ENCODE data around the gene HRK.

Gene HRK

GRCh38 chr12:116901612-116902011, 20.4 kb upstream of the HRK start:
- no peak for DNase-seq (ENCODE audit: low read depth in 2 of 3, low spot score in 2 of 3)

DNA sequence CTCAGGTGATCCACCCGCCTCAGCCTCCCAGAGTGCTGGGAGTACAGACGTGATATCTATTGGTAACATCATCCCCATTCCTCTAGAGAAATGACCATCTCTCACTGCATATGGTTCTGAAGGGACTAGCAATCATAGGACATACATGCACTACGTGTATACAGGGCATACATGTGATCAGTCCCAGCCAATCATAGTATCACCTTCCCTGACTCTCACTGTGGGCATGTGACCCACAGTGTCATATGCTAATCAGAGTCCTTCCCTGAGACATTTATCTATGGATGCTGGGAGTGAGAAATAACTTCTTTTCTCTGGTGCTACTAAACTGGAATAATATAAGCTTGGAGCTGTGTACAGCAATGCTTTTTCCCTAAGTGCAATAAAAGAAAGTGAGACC, 17.4 kb upstream of the HRK start:
- no peak for DNase-seq (ENCODE audit: low read depth in 2 of 3, low spot score in 2 of 3)

DNA sequence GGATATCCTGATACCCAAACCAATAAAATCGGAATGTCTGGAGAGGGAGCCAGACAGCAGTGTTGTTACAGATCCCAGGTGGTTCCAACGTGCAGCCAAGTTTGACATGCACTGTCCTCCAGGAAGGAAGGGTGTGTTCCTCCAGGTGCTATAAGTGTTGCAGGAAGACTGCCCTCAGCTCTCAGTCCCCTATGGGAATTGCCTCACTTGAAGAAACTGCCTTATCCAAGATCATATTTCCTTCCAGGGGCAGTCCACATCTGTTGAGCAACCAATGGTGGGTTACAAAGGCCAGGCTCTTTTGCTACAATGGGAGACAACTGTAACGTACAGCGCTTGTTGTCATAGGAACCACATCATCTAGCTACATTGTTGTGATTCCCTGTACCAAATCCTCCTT, 16.2 kb upstream of the HRK start:
- DNase-seq (ENCODE audit: low read depth in 2 of 3, low spot score in 2 of 3), result no peak

- no peak for DNase-seq (ENCODE audit: low read depth in 2 of 3, low spot score in 2 of 3)
Observed at GRCh38 chr12:116896411-116896924, 15.2 kb upstream of the HRK start.

DNA sequence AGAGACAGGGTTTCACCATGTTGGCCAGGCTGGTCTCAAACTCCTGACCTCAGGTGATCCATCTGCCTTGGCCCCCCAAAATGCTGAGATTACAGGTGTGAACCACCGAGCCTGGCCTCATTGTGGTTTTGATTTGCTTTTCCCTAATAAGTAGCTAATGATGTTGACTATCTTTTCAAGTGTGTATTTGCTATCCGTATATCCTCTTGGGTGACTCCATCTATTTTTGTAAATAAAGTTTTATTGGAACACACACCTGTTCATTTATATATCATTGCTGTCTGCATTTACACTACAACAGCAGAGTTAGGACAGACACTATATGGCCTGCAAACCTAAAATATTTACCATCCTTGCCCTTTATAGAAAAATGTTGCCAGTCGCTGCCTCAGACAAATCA, 13.7 kb upstream of the HRK start:
- DNase-seq (ENCODE audit: low read depth in 2 of 3, low spot score in 2 of 3), result no peak

DNA sequence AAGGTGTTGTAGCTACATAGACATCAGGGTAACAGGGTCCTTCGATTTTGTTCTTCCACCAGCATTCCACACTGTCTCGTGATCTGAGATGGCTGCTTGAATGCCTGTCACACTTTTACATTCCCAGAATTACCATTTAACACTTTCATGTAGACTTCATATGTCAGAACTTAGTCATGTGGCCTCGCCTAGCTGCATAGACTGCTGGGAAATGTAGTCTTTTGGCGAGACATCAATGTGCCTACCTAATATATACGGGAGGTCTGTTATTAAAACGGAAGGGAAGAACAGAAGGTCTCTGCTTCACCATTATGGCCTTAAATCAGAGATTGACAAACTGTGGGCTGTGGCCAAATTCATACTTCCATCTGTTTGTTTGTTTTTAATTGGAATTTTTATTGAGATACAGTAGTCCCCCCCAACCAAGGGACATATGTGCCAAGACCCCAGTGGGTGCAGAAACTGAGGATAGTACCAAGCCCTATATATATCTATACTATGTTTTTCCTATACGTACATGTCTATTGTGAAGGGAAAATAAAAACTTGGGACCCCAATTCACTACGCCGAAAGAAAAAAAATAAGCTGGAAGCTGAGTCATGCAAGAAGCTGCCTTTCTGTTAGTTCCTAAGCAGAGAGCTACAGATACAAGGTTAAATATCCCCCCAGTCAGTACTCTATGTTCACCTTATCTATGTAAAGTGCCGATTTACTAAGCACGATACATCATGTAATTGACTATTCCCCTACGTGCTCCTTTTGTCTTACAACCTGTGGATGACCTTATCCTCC, 11.3 kb upstream of the HRK start:
- no peak for DNase-seq (ENCODE audit: low read depth in 2 of 3, low spot score in 2 of 3)

DNA sequence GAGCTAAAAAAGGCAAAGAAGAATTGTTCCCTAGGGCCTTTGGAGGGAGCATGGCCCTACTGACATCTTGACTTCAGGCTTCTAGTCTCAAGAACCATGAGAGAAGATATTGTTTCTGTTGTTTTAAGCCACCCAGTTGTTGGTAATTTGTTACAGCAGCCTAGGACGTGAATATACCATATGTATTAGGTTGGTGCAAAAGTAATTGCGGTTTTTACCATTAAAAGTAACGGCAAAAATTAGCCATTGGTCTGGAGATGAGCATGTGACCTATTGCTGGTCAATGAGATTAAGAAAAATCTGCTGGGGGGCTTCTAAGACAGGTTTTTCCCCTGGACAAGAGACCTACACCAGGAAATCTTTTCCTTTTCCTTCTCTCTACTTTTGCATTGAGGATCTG, 9.8 kb upstream of the HRK start:
- DNase-seq (ENCODE audit: low read depth in 2 of 3, low spot score in 2 of 3), result no peak

GRCh38 chr12:116890330-116890729, 9.1 kb upstream of the HRK start:
- DNase-seq (ENCODE audit: low read depth in 2 of 3, low spot score in 2 of 3), result no peak

DNA sequence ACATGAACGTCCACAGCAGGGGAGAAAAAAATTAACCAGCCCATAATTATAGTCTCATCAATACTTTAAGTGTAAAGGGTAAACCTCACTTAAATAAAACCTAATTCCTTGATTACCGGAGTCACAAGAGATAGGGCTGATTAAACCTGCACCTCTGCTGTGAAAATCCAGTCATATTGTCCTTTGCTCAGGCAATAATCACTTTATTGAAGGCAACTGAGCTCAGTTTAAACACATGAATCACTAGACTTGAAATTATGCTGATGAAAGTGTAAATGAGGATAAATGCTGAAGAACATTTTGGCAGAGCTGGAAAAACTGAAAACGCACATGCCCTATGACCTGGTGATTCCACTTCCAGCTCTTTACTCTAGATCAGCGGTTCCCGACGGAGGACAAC, 6.7 kb upstream of the HRK start:
- DNase-seq (ENCODE audit: low read depth in 2 of 3, low spot score in 2 of 3), result no peak

- DNase-seq (ENCODE audit: low read depth in 2 of 3, low spot score in 2 of 3), result no peak
Observed at GRCh38 chr12:116887244-116887643, 6.0 kb upstream of the HRK start.

DNA sequence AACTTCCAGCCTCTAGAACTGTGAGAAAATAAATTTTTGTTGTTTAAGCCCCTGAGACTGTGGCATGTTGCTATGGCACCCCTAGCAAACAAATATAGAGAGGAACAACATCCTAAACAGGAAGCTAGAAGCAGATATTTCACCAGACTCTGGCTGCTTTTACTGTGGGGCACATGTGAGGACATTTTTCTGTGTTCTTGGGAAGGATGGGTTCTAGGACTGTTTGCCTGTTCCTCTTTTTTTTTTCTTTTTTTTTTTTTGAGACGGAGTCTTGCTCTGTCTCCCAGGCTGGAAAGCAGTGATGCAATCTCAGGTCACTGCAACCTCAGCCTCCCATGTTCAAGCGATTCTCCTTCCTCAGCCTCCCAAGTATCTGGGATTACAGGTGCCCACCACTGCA, 4.2 kb upstream of the HRK start:
- no peak for DNase-seq (ENCODE audit: low read depth in 2 of 3, low spot score in 2 of 3)

DNA sequence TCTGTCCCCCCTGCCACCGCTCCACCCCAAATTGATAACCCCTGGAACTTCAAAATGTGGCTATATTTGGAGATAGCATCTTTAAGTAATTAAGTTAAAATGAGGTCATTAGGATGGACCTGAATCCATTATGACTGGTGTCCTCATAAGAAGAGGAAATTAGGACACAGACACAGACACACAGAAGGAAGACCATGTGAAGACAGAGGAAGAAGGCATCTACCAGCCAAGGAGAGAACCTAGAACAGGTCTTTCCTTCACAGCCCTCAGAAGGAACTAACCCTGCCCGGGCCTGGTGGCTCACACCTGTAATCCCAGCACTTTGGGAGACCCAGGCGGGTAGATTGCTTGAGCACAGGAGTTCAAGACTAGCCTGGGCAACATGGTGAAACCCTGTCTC, 3.6 kb upstream of the HRK start:
- DNase-seq (ENCODE audit: low read depth in 2 of 3, low spot score in 2 of 3), result no peak

DNA sequence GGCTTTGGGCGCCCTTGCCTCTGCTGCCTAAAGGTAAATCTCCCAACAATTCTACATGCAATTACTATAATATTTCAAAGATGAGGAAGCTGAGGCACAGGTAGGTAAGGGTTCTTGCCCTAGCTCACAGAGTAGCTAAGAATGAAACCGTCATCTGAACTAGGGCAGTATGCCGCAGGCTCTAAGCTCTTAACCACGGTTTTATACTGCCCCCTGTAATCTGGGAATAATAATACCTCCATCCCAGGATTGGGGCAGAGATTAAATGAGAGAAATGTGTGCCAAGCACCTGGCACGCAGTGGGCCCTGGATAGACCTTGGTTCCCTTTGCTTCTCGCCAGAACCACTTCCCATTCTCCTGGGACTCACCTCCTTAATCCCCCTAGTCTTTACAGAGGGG, 1.5 kb upstream of the HRK start:
- no peak for DNase-seq (ENCODE audit: low read depth in 2 of 3, low spot score in 2 of 3)

DNA sequence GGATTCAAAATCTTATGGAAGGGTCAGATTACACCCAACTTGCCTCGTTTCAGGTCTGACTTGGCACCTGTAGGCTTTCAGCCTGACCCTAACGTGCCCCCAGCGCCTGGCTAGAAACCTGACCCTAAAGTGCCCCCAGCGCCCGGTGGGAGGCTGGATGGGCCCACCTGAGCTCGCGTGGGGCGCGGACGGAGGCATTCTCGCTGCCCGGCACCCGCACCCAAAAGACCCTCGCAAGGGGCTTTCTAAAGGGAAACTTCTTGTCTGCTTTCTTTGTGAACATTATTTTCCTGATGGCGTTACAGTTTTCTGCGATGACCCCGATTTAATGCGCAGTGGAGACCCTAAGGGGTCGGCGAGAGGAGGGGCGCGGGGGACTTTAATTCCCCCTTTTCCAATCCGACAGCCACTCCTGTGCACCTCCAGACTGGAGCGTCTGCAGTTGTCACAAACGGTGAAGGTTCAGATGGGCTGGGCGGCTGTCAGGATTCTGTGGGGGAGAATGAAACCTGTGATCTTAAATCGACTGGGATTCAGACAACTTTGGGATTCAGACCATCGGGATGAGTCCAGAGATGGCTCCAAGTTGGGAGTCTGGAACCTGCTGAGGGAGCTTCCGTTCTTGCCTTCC, 751 bp upstream of the HRK start:
- no peak for DNase-seq (ENCODE audit: low read depth in 2 of 3, low spot score in 2 of 3)

GRCh38 chr12:116880817-116881324, 370 bp downstream of the HRK start:
- peak in 2 of 3 experiments; percentile 12 to 23 for DNase-seq (ENCODE audit: low read depth in 2 of 3, low spot score in 2 of 3)

GRCh38 chr12:116880213-116880816, 926 bp downstream of the HRK start:
- no peak for DNase-seq (ENCODE audit: low read depth in 2 of 3, low spot score in 2 of 3)

DNA sequence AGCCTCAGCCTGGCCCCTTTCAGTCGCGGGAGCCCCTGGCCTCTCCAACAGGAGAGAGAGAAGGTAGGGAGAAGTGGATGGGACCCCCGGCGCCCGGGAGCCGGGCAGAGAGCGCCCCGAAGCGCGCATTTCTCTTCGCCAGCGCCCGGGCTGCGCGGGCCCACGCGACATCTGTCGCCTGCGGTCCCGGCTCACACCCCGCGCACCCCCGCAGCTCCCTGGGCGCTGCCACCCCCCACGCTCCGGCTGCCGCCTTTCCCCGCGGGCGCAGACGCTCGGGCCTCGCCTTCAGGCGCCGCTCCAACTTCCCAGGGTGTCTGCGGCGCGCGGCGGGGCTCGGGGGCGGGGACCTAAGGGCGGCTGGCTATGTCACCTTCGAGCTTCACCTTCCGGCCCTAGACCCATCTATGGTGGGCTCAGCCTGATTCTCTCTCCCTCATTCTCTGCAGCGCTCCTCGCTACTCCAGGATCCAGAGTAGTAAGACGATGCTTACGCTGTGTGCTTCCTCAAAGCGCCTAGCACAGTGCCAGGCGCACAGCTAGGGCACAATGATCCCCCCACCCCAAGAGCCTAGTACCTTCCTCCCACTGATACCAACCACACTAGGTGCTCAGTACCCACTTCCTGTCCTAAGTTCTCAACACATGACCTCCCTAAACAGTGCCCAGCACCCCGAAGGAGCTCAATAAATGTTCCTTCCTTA, 1.6 kb downstream of the HRK start:
- no peak for DNase-seq (ENCODE audit: low read depth in 2 of 3, low spot score in 2 of 3)

- no peak for DNase-seq (ENCODE audit: low read depth in 2 of 3, low spot score in 2 of 3)
Observed at GRCh38 chr12:116878567-116879508, 2.4 kb downstream of the HRK start.

- no peak for DNase-seq (ENCODE audit: low read depth in 2 of 3, low spot score in 2 of 3)
Observed at GRCh38 chr12:116876151-116876869, 4.9 kb downstream of the HRK start.

All from activated CD8-positive, alpha-beta memory T cell treated with anti-CD3 and anti-CD28 coated beads for 48 hours (primary cell).